Stimulated activated CD4-positive, alpha-beta T cell treated with anti-CD3 and anti-CD28 coated beads, Interleukin-12 subunit alpha, Interleukin-12 subunit beta, amount 100 ng/mL, for 48 hours (primary cell): ENCODE data around the gene ABCC1.

ENCODE experiments used
- DNase-seq, 3 donors: peaks; one replicate each; pipeline ENCODE4 v3.0.0-alpha.2; 2020; ENCODE audit warnings: low read depth in 2 of 3, low spot score in 1 of 3

Gene ABCC1

GRCh38 chr16:15990902-15991301, 41.5 kb downstream of the ABCC1 start:
- DNase-seq: no peak

- no peak for DNase-seq
Observed at GRCh38 chr16:15993128-15993527, 43.7 kb downstream of the ABCC1 start.

DNA sequence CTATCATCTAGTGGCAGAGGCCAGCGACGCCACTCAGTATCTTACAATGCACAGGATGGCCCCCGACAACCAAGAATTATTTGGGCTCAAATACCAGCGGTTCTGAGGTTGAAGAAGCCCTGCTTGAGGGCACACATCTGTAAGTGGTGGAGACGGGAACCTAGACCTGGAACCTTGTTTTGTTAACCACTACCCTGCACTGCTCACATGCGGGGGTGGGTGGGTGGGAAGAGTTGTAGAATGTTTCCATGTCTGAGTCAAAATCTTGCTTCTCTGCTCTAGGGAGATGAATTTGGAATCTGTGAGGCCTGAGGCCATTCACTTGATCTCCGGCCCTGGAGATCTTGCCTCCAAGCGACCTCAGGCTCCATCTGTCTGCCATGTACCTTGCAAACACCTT, 44.1 kb downstream of the ABCC1 start:
- no peak for DNase-seq

DNA sequence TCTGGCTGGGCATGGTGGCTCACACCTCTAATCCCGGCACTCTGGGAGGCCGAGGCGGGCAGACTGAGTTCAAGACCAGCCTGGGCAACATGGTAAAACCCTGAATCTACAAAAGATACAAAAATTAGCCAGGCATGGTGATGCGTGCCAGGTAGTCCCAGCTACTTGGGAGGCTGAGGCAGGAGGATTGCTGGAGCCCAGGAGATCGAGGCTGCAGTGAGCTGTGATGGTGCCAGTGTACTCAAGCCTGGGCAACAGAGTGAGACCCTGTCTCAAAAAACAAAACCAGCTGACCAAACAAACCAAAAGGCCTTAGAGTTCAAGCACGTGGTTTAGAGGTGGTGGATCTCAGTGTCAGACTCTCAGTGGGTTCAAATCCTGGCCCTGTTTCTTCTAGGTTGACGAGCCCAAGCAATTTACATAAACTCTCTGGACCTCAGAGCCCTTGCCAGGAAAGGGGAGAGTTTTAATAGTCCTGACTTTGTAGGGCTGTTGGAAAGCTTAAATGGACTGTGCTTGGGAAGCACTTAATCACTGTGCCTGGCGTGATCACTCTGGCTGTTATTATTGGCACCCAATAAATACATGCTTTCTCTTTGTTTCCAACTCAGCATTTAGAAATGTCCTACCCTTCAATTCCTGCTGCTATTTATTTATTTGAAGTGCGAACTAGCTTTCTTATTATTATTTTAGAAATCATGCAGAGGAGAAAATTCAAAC, 44.7 kb downstream of the ABCC1 start:
- DNase-seq: no peak

GRCh38 chr16:15996432-15997109, 47.2 kb downstream of the ABCC1 start:
- DNase-seq: no peak

DNA sequence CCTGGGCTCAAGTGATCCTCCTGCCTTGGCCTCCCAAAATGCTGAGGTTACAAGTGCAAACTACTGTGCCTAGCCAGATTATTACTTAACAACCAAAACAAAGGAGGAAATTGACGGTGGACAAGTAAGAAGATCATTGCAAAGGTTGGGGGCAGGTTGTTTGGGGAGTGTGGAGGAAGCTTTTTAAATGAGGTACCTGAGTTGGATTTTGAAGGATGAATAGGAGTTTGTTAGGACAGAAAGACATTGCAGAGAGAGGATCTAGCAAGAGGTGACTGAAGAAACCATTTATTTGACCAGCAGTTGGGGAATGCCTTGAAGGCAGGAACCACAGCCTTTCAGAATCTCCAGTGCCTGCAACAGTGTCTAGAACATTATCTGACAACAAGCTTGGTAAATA, 51.3 kb downstream of the ABCC1 start:
- DNase-seq: no peak

DNA sequence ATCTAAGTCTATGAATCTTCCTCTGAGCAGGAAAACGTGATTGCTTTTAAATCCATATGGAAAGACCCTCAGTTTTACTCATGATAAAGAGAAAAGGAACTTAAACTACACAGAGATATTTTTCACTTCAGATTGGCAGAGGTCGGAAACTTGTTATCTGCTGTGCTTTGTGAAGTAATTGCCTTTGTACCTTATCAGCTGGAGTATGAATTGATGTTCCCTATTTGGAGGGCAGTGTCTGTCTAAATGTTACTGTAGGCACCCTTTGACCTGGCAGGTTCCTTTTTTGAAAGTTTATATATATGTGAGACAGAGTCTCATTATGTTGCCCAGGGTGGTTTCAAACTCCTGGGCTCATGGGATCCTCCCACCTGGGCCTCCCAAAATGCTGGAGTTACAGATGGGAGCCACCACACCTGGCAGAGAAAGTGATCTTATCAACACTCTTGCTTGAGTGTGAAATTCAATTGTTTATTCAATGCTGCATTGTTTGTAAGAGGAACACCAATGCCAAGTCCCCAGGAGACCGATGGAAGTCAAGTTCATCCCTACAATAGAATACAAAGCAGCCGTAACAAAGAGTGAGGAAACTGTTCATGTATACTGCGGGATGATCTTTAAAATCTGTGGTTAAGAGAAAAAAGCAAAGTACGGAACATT, 52.3 kb downstream of the ABCC1 start:
- DNase-seq: no peak

GRCh38 chr16:16003719-16004313, 54.4 kb downstream of the ABCC1 start:
- no peak for DNase-seq

- DNase-seq: no peak
Observed at GRCh38 chr16:16004314-16004749, 54.9 kb downstream of the ABCC1 start.

GRCh38 chr16:16005721-16006120, 56.3 kb downstream of the ABCC1 start:
- no peak for DNase-seq

DNA sequence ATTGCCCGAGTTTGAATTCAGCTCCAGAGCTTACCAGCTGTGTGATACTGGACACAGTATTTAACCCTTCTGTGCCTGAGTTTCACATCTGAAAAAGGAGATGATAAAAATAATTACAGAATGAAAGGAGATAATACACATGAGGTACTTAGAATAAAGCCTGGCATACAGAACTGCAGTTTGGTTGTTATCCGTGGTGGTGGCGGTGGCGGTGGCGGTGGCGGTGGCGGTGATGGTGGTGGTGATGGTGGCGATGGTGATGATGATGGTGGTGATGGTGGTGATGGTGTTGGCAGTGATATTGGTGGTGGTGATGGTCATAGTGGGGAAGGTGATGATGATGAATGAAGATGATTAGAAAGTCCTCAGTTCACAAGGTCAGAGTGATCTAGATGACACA, 57.2 kb downstream of the ABCC1 start:
- DNase-seq: no peak

GRCh38 chr16:16007743-16008111, 58.3 kb downstream of the ABCC1 start:
- DNase-seq: no peak

- no peak for DNase-seq
Observed at GRCh38 chr16:16008666-16009065, 59.2 kb downstream of the ABCC1 start.

- no peak for DNase-seq
Observed at GRCh38 chr16:16009401-16009800, 60.0 kb downstream of the ABCC1 start.

GRCh38 chr16:16010194-16010593, 60.8 kb downstream of the ABCC1 start:
- no peak for DNase-seq

DNA sequence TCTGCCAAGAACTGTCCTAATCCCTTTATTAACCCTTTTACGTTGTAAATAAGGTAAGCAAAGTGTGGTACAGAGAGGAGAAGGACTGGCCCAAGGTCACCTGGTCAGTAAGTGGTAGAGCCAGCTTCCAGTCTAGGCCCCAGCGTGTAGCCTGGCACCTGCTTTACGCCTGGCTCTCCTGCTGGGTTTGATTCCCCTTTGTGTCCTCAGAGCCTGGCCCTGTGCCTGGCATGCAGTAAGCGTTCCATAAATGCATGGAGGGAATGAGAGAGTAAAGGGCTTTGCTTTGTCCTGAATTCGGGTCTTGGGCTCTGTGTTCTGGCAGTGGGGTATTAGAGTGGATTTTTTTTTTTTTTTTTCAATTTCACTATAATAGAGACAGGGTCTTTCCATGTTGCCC, 62.7 kb downstream of the ABCC1 start:
- no peak for DNase-seq

- DNase-seq: no peak
Observed at GRCh38 chr16:16013812-16014211, 64.4 kb downstream of the ABCC1 start.

DNA sequence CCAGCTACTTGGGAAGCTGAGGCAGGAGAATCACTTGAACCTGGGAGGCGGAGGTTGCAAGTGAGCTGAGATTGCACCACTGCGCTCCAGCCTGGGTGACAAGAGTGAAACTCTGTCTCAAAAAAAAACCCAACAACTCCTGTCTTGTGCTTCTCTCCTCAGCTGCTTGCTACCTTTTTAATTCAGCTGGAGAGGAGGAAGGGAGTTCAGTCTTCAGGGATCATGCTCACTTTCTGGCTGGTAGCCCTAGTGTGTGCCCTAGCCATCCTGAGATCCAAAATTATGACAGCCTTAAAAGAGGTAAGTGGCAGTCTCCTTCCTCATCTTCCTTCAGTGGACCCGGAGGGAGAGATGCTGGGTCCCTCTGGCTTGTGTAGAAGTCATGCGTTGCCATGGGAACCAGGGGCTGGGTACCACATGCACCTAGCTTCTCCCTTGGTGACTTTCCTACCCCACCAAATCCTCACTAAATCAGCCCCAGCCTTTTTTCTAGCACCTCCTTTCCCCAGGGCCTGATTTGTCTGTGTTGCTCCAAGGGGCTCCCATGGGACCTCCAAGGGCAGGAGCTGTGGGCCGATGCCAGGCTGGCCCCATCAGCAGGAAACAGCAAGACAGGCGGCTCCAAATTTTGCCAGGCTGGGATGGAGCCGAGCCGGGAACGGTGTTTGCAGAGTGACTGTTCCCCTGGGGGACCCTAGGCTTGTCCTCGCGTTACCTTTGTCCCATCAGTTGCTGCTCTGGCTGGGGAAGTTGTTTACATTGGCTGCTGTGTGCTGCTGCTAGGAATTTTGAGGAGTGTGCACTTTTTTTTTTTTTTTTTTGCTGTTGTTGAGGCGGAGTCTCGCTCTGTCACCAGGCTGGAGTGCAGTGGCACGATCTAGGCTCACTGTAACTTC, 65.2 kb downstream of the ABCC1 start:
- no peak for DNase-seq

DNA sequence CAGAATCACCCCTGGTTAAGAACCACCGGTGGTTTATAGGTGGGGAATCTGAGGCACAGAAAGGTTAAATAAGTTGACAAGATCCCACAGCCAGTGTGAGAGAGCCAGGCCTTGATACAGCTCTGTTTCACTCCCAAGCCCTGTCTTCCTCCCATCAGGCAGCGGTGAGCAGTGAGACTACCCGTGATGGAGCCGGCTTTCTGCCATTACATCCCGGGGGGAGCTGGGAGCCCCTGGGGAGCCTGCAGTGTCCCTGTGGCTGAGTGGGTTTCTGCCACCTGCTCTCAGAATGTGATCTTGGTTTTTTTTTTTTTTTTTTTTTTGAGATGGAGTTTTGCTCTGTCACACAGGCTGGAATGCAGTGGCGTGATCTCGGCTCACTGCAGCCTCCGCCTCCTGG, 66.4 kb downstream of the ABCC1 start:
- DNase-seq: no peak

DNA sequence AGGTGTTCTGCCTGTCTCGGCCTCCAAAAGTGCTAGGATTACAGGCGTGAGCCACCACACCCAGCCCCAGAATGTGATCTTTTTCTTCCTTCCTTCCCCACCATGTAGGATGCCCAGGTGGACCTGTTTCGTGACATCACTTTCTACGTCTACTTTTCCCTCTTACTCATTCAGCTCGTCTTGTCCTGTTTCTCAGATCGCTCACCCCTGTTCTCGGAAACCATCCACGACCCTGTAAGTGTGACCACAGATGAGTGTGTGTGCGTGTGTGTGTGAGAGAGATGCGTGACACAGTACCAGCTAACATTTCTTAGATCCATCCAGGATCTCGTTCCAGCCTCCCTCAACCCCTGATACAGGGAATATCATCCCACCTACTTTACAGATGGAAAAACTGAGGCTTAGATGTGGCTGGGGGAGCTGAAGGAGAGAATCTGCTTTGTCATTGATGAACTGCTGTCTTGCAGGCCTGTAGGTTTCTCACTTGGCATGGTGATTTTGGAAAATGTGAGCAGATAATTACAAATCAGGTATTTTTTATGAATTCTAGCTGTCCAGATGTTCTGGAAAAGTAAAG, 67.1 kb downstream of the ABCC1 start:
- DNase-seq: no peak

- no peak for DNase-seq
Observed at GRCh38 chr16:16017812-16018211, 68.4 kb downstream of the ABCC1 start.
